ENCODE results near the gene SP140. TPM values are rescaled to one million over a fixed set of nuclear protein-coding genes. Genes with fewer than 3 reads are reported as not detected.

Gene SP140
- total RNA-seq, 1 donor from 2014 or later: not detected

- TF ChIP-seq, protein P1, sequence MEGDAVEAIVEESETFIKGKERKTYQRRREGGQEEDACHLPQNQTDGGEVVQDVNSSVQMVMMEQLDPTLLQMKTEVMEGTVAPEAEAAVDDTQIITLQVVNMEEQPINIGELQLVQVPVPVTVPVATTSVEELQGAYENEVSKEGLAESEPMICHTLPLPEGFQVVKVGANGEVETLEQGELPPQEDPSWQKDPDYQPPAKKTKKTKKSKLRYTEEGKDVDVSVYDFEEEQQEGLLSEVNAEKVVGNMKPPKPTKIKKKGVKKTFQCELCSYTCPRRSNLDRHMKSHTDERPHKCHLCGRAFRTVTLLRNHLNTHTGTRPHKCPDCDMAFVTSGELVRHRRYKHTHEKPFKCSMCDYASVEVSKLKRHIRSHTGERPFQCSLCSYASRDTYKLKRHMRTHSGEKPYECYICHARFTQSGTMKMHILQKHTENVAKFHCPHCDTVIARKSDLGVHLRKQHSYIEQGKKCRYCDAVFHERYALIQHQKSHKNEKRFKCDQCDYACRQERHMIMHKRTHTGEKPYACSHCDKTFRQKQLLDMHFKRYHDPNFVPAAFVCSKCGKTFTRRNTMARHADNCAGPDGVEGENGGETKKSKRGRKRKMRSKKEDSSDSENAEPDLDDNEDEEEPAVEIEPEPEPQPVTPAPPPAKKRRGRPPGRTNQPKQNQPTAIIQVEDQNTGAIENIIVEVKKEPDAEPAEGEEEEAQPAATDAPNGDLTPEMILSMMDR (IDR thresholded peaks at IDR 0.05; ENCODE audit: partially characterized antibody, unreplicated experiment): no peak
- no peak for DNase-seq
- Mint-ChIP-seq H3K9me3 (ENCODE audit: unreplicated experiment) (peaks cover 2% of the 10 kb centered on the region), H3K27me3 (ENCODE audit: unreplicated experiment) (no peaks in the 10 kb centered on the region), H3K4me1 (ENCODE audit: low read depth, unreplicated experiment) (no peaks in the 10 kb centered on the region), H3K36me3 (ENCODE audit: unreplicated experiment) (no peaks in the 10 kb centered on the region), H3K27ac (ENCODE audit: unreplicated experiment) (no peak overlapping the region), H3K4me3 (ENCODE audit: unreplicated experiment) (no peak overlapping the region)
Measured at GRCh38 chr2:230312638-230313037, 87.1 kb downstream of the SP140 start.

DNA sequence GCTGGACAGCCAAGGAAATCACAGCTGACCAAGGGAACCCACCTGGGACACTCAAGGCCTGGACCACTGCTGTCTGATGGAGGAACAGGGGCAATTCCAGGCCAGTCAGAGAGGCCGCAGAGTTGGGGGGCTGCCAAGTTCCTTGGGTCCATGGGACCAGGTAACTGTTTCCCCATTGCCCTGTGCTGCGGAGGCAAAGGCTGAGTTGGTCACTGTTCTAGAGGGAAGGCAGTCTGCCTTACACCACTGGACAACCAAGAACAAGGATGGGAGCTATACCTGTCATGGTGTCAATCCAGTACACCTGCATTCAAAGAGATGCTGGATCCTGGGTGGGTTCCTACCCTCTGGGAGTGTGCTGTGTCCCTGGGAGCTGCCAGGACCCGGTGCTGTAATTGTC is 91.8 kb downstream of the SP140 start:
- Mint-ChIP-seq H3K4me1 (ENCODE audit: low read depth, unreplicated experiment) (no peaks in the 10 kb centered on the region), H3K9me3 (ENCODE audit: unreplicated experiment) (peaks cover 7% of the 10 kb centered on the region), H3K27ac (ENCODE audit: unreplicated experiment) (no peak overlapping the region), H3K4me3 (ENCODE audit: unreplicated experiment) (no peak overlapping the region), H3K27me3 (ENCODE audit: unreplicated experiment) (no peaks in the 10 kb centered on the region), H3K36me3 (ENCODE audit: unreplicated experiment) (peaks cover 2% of the 10 kb centered on the region)
- DNase-seq: no peak
- TF ChIP-seq, protein P1 (IDR thresholded peaks at IDR 0.05; ENCODE audit: partially characterized antibody, unreplicated experiment): no peak

DNA sequence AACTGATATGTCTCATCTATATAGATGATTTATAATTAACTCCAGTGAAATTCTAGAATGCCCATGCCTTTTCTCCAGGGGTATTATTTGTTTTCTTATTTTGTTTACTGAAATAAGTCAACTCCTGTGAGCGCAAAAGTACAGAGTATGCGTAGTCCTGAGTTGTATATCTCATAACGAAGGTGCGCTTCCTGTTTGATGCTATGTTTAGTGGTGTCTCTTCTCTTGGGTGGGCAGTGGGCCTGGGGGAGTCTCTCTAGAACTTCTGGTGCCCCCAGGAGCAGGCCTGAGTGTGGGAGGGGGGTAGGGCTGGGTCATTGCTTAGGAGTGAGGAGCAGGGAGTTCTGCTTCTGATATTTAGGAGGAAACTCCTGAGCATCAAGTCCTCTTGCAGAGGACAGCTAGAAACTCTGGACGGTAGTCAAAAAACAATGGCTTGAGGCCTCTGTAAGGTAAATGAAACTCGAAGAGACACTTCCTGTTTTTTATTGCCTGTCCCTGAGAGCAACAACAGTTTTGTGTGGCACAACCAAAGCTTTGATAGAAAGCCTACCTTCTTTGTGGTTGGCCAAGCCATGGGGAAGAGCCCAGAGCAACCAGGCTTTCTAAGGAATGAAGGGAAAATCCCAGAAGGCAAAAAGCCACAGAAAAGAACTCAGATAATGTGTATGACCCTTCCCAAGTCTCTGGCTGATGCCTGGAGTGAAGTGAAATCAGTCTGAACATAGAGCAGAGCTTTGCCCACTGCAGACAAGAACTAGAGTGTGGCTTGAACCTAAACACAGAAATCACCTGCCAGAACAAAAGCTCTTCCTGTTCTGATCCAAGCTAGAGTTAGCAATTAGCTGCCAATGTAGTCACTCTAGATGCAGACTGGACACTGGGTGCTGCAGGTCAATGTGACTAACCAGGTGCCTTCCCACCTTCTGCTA is 92.9 kb downstream of the SP140 start:
- no peaks in the 10 kb centered on the region for H3K4me1 Mint-ChIP-seq (ENCODE audit: low read depth, unreplicated experiment)
- peaks cover 7% of the 10 kb centered on the region for H3K9me3 Mint-ChIP-seq (ENCODE audit: unreplicated experiment)
- H3K4me3 Mint-ChIP-seq (ENCODE audit: unreplicated experiment): no peak overlapping the region
- H3K27me3 Mint-ChIP-seq (ENCODE audit: unreplicated experiment): no peaks in the 10 kb centered on the region
- TF ChIP-seq, protein P1 (IDR thresholded peaks at IDR 0.05; ENCODE audit: partially characterized antibody, unreplicated experiment): no peak
- DNase-seq: no peak
- H3K27ac Mint-ChIP-seq (ENCODE audit: unreplicated experiment): no peak overlapping the region
- peaks cover 5% of the 10 kb centered on the region for H3K36me3 Mint-ChIP-seq (ENCODE audit: unreplicated experiment)

GRCh38 chr2:230319211-230319862 is 93.8 kb downstream of the SP140 start:
- TF ChIP-seq, protein P1 (IDR thresholded peaks at IDR 0.05; ENCODE audit: partially characterized antibody, unreplicated experiment): no peak
- no peak for DNase-seq
- Mint-ChIP-seq H3K27ac (ENCODE audit: unreplicated experiment) (no peak overlapping the region), H3K4me3 (ENCODE audit: unreplicated experiment) (no peak overlapping the region), H3K36me3 (ENCODE audit: unreplicated experiment) (peaks cover 10% of the 10 kb centered on the region), H3K27me3 (ENCODE audit: unreplicated experiment) (no peaks in the 10 kb centered on the region), H3K9me3 (ENCODE audit: unreplicated experiment) (peaks cover 5% of the 10 kb centered on the region), H3K4me1 (ENCODE audit: low read depth, unreplicated experiment) (no peaks in the 10 kb centered on the region)

DNA sequence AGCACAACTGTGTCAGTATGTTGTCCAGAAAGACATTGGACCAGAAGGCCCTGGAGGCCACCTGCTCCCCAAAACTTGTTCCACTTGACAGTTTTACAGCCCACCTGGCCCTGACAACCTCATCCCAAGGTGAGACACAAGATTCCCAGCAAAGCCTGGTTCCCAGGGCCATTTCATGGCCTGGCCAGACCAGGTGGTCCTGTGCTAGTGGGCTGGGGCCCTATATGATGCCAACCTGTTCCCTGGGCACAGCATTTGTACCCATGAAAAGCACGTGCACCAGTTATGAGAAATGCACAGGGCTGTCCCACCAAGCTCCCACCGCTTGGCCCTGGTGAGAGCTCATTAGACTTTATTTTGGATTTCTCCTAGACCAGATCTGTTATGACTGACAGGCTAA is 95.5 kb downstream of the SP140 start:
- H3K36me3 Mint-ChIP-seq (ENCODE audit: unreplicated experiment): peaks cover 10% of the 10 kb centered on the region

More for the DNA sequence above, 95.5 kb downstream of the SP140 start:
- H3K27ac Mint-ChIP-seq (ENCODE audit: unreplicated experiment): no peak overlapping the region
- H3K9me3 Mint-ChIP-seq (ENCODE audit: unreplicated experiment): peaks cover 5% of the 10 kb centered on the region
- no peak for DNase-seq
- no peaks in the 10 kb centered on the region for H3K27me3 Mint-ChIP-seq (ENCODE audit: unreplicated experiment)
- TF ChIP-seq, protein P1 (IDR thresholded peaks at IDR 0.05; ENCODE audit: partially characterized antibody, unreplicated experiment): no peak
- no peak overlapping the region for H3K4me3 Mint-ChIP-seq (ENCODE audit: unreplicated experiment)
- H3K4me1 Mint-ChIP-seq (ENCODE audit: low read depth, unreplicated experiment): no peaks in the 10 kb centered on the region

Data from glutamatergic neuron (in vitro differentiated cells).